Sciatic nerve (tissue), 2 donors: ENCODE measurements around the gene DDX59. TPM values are rescaled to one million over a fixed set of nuclear protein-coding genes. Genes with fewer than 3 reads are reported as not detected.
A peak's percentile ranks its signal among the peaks of the same experiment; 100 is the strongest.
"Not testable (repeated sequence)": the region's sequence is repeated elsewhere in the genome, so short reads cannot be mapped to it uniquely, and the experiment has no call there.

ENCODE experiments used
- ATAC-seq: fragments of 200-7000 bp; cut with Tn5 transposase; one replicate; pipeline ENCODE4 v1.9.1; 2020; ENCODE audit warnings: mild to moderate bottlenecking, moderate library complexity
- DNase-seq: peaks from one replicate; pipeline ENCODE4 v3.0.0-alpha.2; 2020; ENCODE audit warnings: low spot score
- intact Hi-C: fragments of 100-400 bp; cut with DNase I; formaldehyde crosslinking; loops from one replicate; pipeline ENCODE4 v1.14.2; 2022
- total RNA-seq: library from RNA; stranded (reverse); fragmentation: NEBNext Ultra II Directional; extraction: Animal tissue kit (Norgen Biotek cat#: 25700); gene quantifications from one replicate; pipeline ENCODE4 v1.2.1, GENCODE V29; 2021
- donor health status: DM: no; HTN: no; CAD: no.
- donor health status: DM: no; HTN: no; CAD: no.

The DDX59 gene
- total RNA-seq, 1 donor from 2014 or later: 25.4 TPM

- no peak for DNase-seq
- intact Hi-C loops: no loop called here
- no peak for ATAC-seq
Observed at GRCh38 chr1:200636681-200637080, 33.0 kb downstream of the DDX59 start.

GRCh38 chr1:200634261-200635122, 35.2 kb downstream of the DDX59 start:
- intact Hi-C loops: no loop called here
- ATAC-seq (no peak), DNase-seq (no peak)

GRCh38 chr1:200631375-200631774, 38.3 kb downstream of the DDX59 start:
- intact Hi-C loops: no loop called here
- no peak for DNase-seq
- no peak for ATAC-seq

- intact Hi-C loops, ATAC-seq, DNase-seq: not testable (repeated sequence)
Observed at GRCh38 chr1:200630515-200630899, 39.2 kb downstream of the DDX59 start.

GRCh38 chr1:200629876-200630514, 39.7 kb downstream of the DDX59 start:
- DNase-seq (no peak), ATAC-seq (no peak)
- intact Hi-C loops: loop anchor here (10.0 kb wide), 1 partner anchor 175 kb away; no protein-coding TSS in a partner anchor

- ATAC-seq: no peak
- intact Hi-C loops: loop anchor here (10.0 kb wide), 1 partner anchor 176 kb away; no protein-coding TSS in a partner anchor
- no peak for DNase-seq
Observed at GRCh38 chr1:200628223-200628881, 41.4 kb downstream of the DDX59 start.

- intact Hi-C loops: loop anchor here (10.0 kb wide), 1 partner anchor 177 kb away; no protein-coding TSS in a partner anchor
- ATAC-seq: no peak
- no peak for DNase-seq
Observed at GRCh38 chr1:200627575-200628222, 42.0 kb downstream of the DDX59 start.

- ATAC-seq (no peak), DNase-seq (no peak)
- intact Hi-C loops: loop anchor here (10.0 kb wide), 1 partner anchor 178 kb away; no protein-coding TSS in a partner anchor
Observed at GRCh38 chr1:200626853-200627534, 42.7 kb downstream of the DDX59 start.

- no peak for ATAC-seq
- no peak for DNase-seq
- intact Hi-C loops: loop anchor here (10.0 kb wide), 1 partner anchor 179 kb away; no protein-coding TSS in a partner anchor
Observed at GRCh38 chr1:200625381-200625824, 44.3 kb downstream of the DDX59 start.

- DNase-seq (no peak), ATAC-seq (no peak)
- intact Hi-C loops: loop anchor here (10.0 kb wide), 1 partner anchor 180 kb away; no protein-coding TSS in a partner anchor
Observed at GRCh38 chr1:200624679-200625335, 44.9 kb downstream of the DDX59 start.

GRCh38 chr1:200620273-200621131, 49.2 kb downstream of the DDX59 start, which contains the start of gene KIF14:
Gene KIF14, minus strand, starts transcription at chr1:200620751. Its CDS starts 2,028 bp downstream, at chr1:200618723.
- intact Hi-C loops: loop anchor here (10.0 kb wide), 1 partner anchor 184 kb away; no protein-coding TSS in a partner anchor

GRCh38 chr1:200619894-200620272, 49.8 kb downstream of the DDX59 start:
- intact Hi-C loops: loop anchor here (10.0 kb wide), 1 partner anchor 185 kb away; no protein-coding TSS in a partner anchor
- no peak for ATAC-seq
- DNase-seq: no peak

More at GRCh38 chr1:200620273-200621131, 49.2 kb downstream of the DDX59 start, which contains the start of gene KIF14:
- ATAC-seq: peak; percentile 99
- DNase-seq: peak; percentile 94

GRCh38 chr1:200610846-200611245, 58.9 kb downstream of the DDX59 start:
- intact Hi-C loops: no loop called here
- ATAC-seq (no peak), DNase-seq (no peak)

GRCh38 chr1:200602632-200603031, 67.1 kb downstream of the DDX59 start:
- DNase-seq (no peak), ATAC-seq (no peak)
- intact Hi-C loops: no loop called here
